HG02938 (cell line): ENCODE results near the gene NALCN.

Source experiments
- ATAC-seq: cut with Tn5 transposase; IDR thresholded peaks from one replicate; pipeline ENCODE4 v1.9.1; 2021; ENCODE audit warnings: mild to moderate bottlenecking, moderate library complexity; ENCODE audit not compliant: unreplicated experiment

Gene NALCN

DNA sequence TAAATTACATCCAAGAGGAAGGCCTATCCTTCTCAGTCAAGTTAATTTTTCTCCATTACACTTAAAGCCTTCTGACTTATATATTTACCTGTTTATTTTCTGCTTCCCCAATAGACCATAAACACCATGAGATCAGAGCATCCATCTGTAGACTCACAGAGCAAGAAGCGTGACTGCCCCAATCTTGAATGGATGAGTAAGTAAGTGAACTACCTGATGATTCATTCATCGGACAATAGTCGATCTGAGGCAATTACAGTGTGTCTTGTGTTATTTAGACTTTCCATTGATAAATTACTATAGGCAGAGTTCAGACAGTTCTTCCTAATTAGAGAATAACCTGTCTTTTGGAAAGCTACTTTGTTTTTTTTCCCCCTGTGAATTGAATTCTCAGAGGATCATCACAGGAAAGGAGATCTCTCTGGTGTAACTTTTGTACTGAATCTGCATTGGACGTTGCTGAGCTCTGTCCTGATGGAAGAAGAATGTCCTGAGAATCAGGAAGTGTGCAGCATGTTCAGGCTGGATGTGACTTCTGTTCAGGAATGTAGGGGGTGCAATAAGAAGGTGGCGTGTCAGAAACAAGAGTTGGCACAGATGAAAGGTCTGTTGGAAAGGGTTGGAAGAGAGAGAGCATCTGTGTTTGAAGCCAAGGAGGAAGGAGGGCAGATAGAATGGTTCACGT is 367.0 kb downstream of the NALCN start:
- no peak for ATAC-seq

GRCh38 chr13:101036546-101036945 is 379.8 kb downstream of the NALCN start:
- no peak for ATAC-seq

DNA sequence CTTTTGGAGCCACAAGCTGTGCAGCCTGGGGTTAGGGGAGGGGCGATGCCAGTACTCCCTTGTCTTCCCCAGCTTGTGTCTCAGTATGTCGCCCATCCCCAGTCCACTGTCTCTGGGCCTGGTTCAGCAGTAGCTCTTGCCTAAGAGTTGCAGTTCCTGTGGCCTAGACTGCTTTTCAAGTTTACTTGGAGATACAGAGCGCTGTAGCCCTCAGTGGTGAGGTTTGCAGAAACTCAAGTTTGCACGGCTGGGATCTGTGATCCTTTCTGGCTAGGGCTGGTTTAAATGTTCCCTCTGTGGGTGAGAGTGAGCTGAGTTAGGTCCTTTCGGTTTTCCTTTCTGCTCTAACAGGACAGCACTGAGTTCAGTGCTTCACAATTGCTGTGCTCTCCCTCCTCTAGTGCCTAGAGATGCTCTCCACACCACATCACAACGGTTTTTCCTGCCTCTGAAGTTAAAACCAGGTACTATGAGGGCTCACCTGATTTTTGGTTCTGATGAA is 381.1 kb downstream of the NALCN start:
- no peak for ATAC-seq

- ATAC-seq, result no peak
Observed at GRCh38 chr13:101026736-101027398, 389.4 kb downstream of the NALCN start.

GRCh38 chr13:101026328-101026727 is 390.0 kb downstream of the NALCN start:
- ATAC-seq, result no peak

- ATAC-seq, result no peak
Observed at GRCh38 chr13:101025925-101026324, 390.4 kb downstream of the NALCN start.

- ATAC-seq, result no peak
Observed at GRCh38 chr13:101025519-101025918, 390.8 kb downstream of the NALCN start.

- no peak for ATAC-seq
Observed at GRCh38 chr13:101019126-101019525, 397.2 kb downstream of the NALCN start.

DNA sequence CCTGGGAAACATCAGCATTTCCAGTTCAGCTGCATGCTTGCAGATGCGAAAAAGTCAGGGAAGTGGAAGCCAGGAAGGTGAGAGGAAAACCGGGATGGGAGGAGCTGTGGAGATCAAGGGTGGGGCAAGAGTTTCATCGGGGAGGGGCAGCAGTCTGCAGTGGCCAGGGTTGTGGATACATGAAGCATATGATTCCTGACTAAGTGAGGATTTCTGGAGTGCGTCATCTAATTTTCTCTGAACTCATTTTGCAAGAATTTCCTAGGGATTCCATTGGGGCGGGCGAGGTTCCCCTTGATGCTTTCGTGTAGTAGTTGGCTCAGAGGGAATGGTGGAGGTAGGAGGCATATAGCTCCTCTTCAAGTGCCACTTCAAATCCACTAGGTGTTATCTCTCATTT is 397.6 kb downstream of the NALCN start:
- ATAC-seq, result no peak

GRCh38 chr13:101017123-101017872 is 399.0 kb downstream of the NALCN start:
- ATAC-seq, result no peak

DNA sequence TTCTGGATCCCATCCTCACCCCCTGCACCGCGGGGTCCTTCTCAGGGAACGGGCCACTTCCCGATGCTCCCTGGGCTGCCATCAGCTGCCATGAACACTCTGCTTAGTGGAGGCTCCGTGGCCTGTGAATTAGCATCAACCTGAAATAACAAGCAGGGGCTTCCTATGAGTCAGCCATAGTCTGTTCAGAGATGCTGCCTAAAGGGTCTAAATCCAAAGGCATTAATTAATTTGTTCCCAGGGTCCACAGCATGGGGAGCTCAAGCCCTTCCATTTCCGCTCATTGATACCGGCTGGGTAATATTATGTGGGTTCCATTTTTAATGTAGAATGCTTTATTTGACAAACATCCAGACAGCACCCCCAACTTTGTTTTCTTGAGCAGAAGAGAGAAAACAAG is 399.8 kb downstream of the NALCN start:
- no peak for ATAC-seq

DNA sequence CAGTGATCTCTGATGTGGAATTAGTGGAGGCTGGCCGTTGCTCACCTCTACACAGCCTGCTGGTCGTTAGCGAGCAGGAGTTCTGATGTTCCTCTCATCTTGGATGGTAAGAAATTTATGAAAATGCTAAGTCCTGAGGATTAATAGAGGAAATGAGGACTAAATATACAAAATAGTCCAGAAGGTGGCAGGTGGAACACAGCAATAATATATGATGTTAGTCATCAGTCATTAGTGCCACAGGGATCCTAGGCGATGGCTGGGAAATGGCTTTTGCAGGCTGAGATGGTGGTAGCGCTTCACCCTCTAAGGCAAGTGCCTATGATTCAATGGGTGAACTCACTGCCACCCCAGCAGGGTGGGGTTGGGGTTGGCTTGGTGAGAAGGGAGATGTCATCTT is 403.1 kb downstream of the NALCN start:
- ATAC-seq, result no peak

DNA sequence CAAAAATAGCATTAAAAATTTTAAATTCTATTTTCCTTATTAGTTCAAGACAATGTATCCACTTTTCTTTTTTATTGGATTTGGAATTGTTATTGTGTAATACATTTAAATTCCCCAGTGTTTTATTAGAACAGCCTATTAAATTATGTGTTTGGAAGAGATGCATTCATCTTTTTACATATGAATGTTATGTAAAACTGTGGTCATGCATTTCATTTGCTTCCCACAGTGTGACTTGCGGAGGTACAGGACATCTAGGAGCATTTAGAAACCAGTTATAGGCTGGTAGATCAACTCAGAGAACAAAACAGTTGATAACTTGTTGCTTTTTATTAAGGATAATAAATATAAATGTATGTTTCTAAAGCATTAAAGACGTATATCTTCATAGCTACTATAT is 406.2 kb downstream of the NALCN start:
- no peak for ATAC-seq

- ATAC-seq, result no peak
Observed at GRCh38 chr13:101007245-101007644, 409.1 kb downstream of the NALCN start.
